CD14-positive monocyte (primary cell): ENCODE results near the gene CCNG2. TPM values are rescaled to one million over a fixed set of nuclear protein-coding genes. Genes with fewer than 3 reads are reported as not detected.

ENCODE experiments used
- DNase-seq, 3 donors: peaks; one replicate each; pipeline ENCODE4 v3.0.0-alpha.2; 2011 to 2022
- H2AFZ ChIP-seq: 2 replicates; pipeline ENCODE4 v1.6.0; 2012; ENCODE audit warnings: mild to moderate bottlenecking, low read depth, low read length, inconsistent platforms; ENCODE audit not compliant: insufficient read depth, poor library complexity, severe bottlenecking
- H3K27ac ChIP-seq, 2 donors: 1 replicate in 1 of 2; 2 replicates in 1 of 2; pipeline ENCODE4 v1.5.1; 2012 to 2013; ENCODE audit warnings: low read length in 2 of 2, control low read depth in 1 of 2, inconsistent platforms in 1 of 2, low read depth in 1 of 2, mild to moderate bottlenecking in 1 of 2
- H3K27me3 ChIP-seq, 2 donors: one replicate each; pipeline versions ENCODE4 v1.6.0 to v1.6.1; 2011 to 2013; ENCODE audit warnings: low read length in 2 of 2; ENCODE audit not compliant: control insufficient read depth in 2 of 2, insufficient read depth in 2 of 2
- H3K36me3 ChIP-seq, 2 donors: replicated peaks in 1 of 2; 1 replicate in 1 of 2; 2 replicates in 1 of 2; pipeline versions ENCODE4 v1.5.1 to v1.6.1; 2012 to 2013; ENCODE audit warnings: low read length in 2 of 2, control low read depth in 1 of 2, inconsistent platforms in 1 of 2, mild to moderate bottlenecking in 1 of 2; ENCODE audit not compliant: insufficient read depth in 2 of 2, control insufficient read depth in 1 of 2
- H3K4me1 ChIP-seq, 2 donors: 1 replicate in 1 of 2; 2 replicates in 1 of 2; pipeline versions ENCODE4 v1.5.1 to v1.6.1; 2012 to 2013; ENCODE audit warnings: low read length in 2 of 2, control low read depth in 1 of 2, inconsistent platforms in 1 of 2, mild to moderate bottlenecking in 1 of 2, moderate library complexity in 1 of 2; ENCODE audit not compliant: insufficient read depth in 2 of 2, control insufficient read depth in 1 of 2
- H3K4me2 ChIP-seq: replicated peaks from 2 replicates; pipeline ENCODE3; 2012; ENCODE audit warnings: low read length, moderate library complexity, mild to moderate bottlenecking; ENCODE audit not compliant: poor library complexity, severe bottlenecking; ENCODE audit errors: extremely low read depth
- H3K4me3 ChIP-seq, 3 experiments: fragments of 200-600 bp in 1 of 3; sonication (generic) in 1 of 3; replicated peaks in 1 of 3; 1 replicate in 2 of 3; 2 replicates in 1 of 3; pipeline ENCODE4 v1.5.1; 2011 to 2013; ENCODE audit warnings: low read length in 3 of 3, mild to moderate bottlenecking in 3 of 3, control low read depth in 2 of 3, low read depth in 2 of 3, inconsistent platforms in 1 of 3, moderate library complexity in 1 of 3
- H3K79me2 ChIP-seq: 2 replicates; pipeline ENCODE4 v1.6.0; 2012; ENCODE audit warnings: mild to moderate bottlenecking, control low read depth, inconsistent platforms, low read length, moderate library complexity; ENCODE audit not compliant: insufficient read depth
- H3K9ac ChIP-seq: 2 replicates; pipeline ENCODE4 v1.6.0; 2017; ENCODE audit warnings: low read length, mild to moderate bottlenecking; ENCODE audit not compliant: insufficient read depth, poor library complexity, severe bottlenecking
- H3K9me3 ChIP-seq, 2 donors: replicated peaks in 1 of 2; 1 replicate in 1 of 2; 2 replicates in 1 of 2; pipeline versions ENCODE4 v1.5.1 to v1.6.1; 2012 to 2013; ENCODE audit warnings: low read length in 2 of 2, control low read depth in 1 of 2; ENCODE audit not compliant: control insufficient read depth in 1 of 2, insufficient read depth in 1 of 2
- H4K20me1 ChIP-seq: 2 replicates; pipeline ENCODE4 v1.6.0; 2012; ENCODE audit warnings: mild to moderate bottlenecking, low read length, control low read depth, moderate library complexity; ENCODE audit not compliant: insufficient read depth
- H3K27ac Mint-ChIP-seq, 7 donors: one replicate each; pipeline ENCODE4 v1.8.0; 2020; ENCODE audit warnings: mild to moderate bottlenecking in 7 of 7, mixed read lengths in 7 of 7, moderate library complexity in 6 of 7, inconsistent platforms in 2 of 7
- H3K27me3 Mint-ChIP-seq, 3 donors: one replicate each; pipeline ENCODE4 v1.8.0; 2021 to 2022; ENCODE audit warnings: low read depth in 3 of 3, mild to moderate bottlenecking in 3 of 3, mixed read lengths in 3 of 3, moderate library complexity in 3 of 3, inconsistent platforms in 1 of 3
- H3K36me3 Mint-ChIP-seq, 2 donors: one replicate each; pipeline ENCODE4 v1.8.0; 2020; ENCODE audit warnings: mixed read lengths in 2 of 2, inconsistent platforms in 1 of 2, mild to moderate bottlenecking in 1 of 2
- H3K4me1 Mint-ChIP-seq: one replicate; pipeline ENCODE4 v1.8.0; 2020; ENCODE audit warnings: mild to moderate bottlenecking, mixed read lengths
- H3K4me3 Mint-ChIP-seq, 2 donors: one replicate each; pipeline ENCODE4 v1.8.0; 2020; ENCODE audit warnings: mild to moderate bottlenecking in 2 of 2, mixed read lengths in 2 of 2, moderate library complexity in 1 of 2
- H3K9me3 Mint-ChIP-seq, 7 donors: one replicate each; pipeline ENCODE4 v1.8.0; 2020 to 2022; ENCODE audit warnings: mixed read lengths in 7 of 7, mild to moderate bottlenecking in 6 of 7, moderate library complexity in 6 of 7, inconsistent platforms in 2 of 7
- WGBS: methylation state at CpG from one replicate; pipeline ENCODE4 v1.1.5; 2013; ENCODE audit warnings: missing lambda C conversion rate; ENCODE audit not compliant: insufficient coverage; 5-methylcytosine and 5-hydroxymethylcytosine counted together
- intact Hi-C, 2 donors: fragments of 100-400 bp; cut with micrococcal nuclease; formaldehyde crosslinking; loops; one replicate each; pipeline versions ENCODE4 v1.15.0 to v1.15.1; 2023
- polyA plus RNA-seq, 3 donors: library from polyadenylated mRNA; depleted of rRNA in 1 of 3; unstranded in 2 of 3; stranded (reverse) in 1 of 3; fragments of 300-500 nt in 2 of 3; fragments of >200 nt in 1 of 3; fragmentation: Illumina TruSeq in 2 of 3; gene quantifications; 1 replicate in 2 of 3; 2 replicates in 1 of 3; pipeline ENCODE4 v1.2.3, GENCODE V29; 2012 to 2021
- TF ChIP-seq, protein P1 (sequence below): fragments of 200-600 bp; IDR thresholded peaks from one replicate; pipeline ENCODE4 v1.8.0; 2022; ENCODE audit warnings: antibody characterized with exemption, mild to moderate bottlenecking

The CCNG2 gene
- polyA plus RNA-seq, 3 donors, result 17.6 to 26.4 (median 23.3) TPM

GRCh38 chr4:77196866-77197265 is 39.9 kb downstream of the CCNG2 start:
- WGBS, result 13% methylated on average over 2 of the region's 4 CpGs
- Mint-ChIP-seq H3K36me3 (no peaks in the 10 kb centered on the region), H3K4me1 (peaks cover 31% of the 10 kb centered on the region), H3K27me3 (peaks cover 0 to 3% (median 2%) of the 10 kb centered on the region in 3 donors), H3K9me3 (no peaks in the 10 kb centered on the region), H3K27ac (peak overlapping the region in 3 of 7 donors; percentile 3 to 70 (median 48)), H3K4me3 (no peak overlapping the region)
- Histone ChIP-seq H4K20me1 (no peaks in the 10 kb centered on the region), H3K4me3 (no peak overlapping the region), H2AFZ (peak overlapping the region; percentile 6), H3K9me3 (no peaks in the 10 kb centered on the region), H3K9ac (no peak overlapping the region), H3K79me2 (no peaks in the 10 kb centered on the region), H3K4me1 (peaks cover 20% of the 10 kb centered on the region in 2 donors), H3K27ac (no peak overlapping the region), H3K27me3 (no peaks in the 10 kb centered on the region), H3K36me3 (no peaks in the 10 kb centered on the region), H3K4me2 (no peak overlapping the region)
- intact Hi-C loops, result no loop called here
- TF ChIP-seq, protein P1, sequence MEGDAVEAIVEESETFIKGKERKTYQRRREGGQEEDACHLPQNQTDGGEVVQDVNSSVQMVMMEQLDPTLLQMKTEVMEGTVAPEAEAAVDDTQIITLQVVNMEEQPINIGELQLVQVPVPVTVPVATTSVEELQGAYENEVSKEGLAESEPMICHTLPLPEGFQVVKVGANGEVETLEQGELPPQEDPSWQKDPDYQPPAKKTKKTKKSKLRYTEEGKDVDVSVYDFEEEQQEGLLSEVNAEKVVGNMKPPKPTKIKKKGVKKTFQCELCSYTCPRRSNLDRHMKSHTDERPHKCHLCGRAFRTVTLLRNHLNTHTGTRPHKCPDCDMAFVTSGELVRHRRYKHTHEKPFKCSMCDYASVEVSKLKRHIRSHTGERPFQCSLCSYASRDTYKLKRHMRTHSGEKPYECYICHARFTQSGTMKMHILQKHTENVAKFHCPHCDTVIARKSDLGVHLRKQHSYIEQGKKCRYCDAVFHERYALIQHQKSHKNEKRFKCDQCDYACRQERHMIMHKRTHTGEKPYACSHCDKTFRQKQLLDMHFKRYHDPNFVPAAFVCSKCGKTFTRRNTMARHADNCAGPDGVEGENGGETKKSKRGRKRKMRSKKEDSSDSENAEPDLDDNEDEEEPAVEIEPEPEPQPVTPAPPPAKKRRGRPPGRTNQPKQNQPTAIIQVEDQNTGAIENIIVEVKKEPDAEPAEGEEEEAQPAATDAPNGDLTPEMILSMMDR, result no peak
- DNase-seq, result peak; percentile 25 to 53 (median 27)

- WGBS, result 95% methylated on average over 5 of the region's 5 CpGs
- no peak overlapping the region for H3K4me2 ChIP-seq
These were observed 40.4 kb downstream of the CCNG2 start for GRCh38 chr4:77197361-77197760.

More at GRCh38 chr4:77197361-77197760, 40.4 kb downstream of the CCNG2 start:
- no peaks in the 10 kb centered on the region for H3K36me3 ChIP-seq
- H3K27me3 Mint-ChIP-seq, result peaks cover 0 to 3% (median 2%) of the 10 kb centered on the region in 3 donors
- peak overlapping the region in 4 of 7 donors; percentile 48 to 71 (median 61) for H3K27ac Mint-ChIP-seq
- H3K9me3 ChIP-seq, result no peaks in the 10 kb centered on the region
- intact Hi-C loops, result no loop called here
- peaks cover 31% of the 10 kb centered on the region for H3K4me1 Mint-ChIP-seq
- H3K27me3 ChIP-seq, result no peaks in the 10 kb centered on the region
- no peaks in the 10 kb centered on the region for H3K36me3 Mint-ChIP-seq
- H3K9me3 Mint-ChIP-seq, result no peaks in the 10 kb centered on the region
- no peak for DNase-seq
- no peaks in the 10 kb centered on the region for H4K20me1 ChIP-seq
- no peak overlapping the region for H3K9ac ChIP-seq
- TF ChIP-seq, protein P1, result no peak
- H3K4me1 ChIP-seq, result peaks cover 20% of the 10 kb centered on the region in 2 donors
- no peak overlapping the region for H3K4me3 ChIP-seq
- no peak overlapping the region for H3K27ac ChIP-seq
- no peaks in the 10 kb centered on the region for H3K79me2 ChIP-seq
- no peak overlapping the region for H3K4me3 Mint-ChIP-seq
- H2AFZ ChIP-seq, result peak overlapping the region; percentile 6
